Endothelial cell of umbilical vein (primary cell): Measurements from ENCODE around the gene LRRC56. TPM values are rescaled to one million over a fixed set of nuclear protein-coding genes. Genes with fewer than 3 reads are reported as not detected.

Experiments
- BruUV-seq: library from RNA; stranded (reverse); fragments of 400-500 nt; replicated peaks from 2 replicates; lab custom pipeline; 2021; lab: Mats Ljungman, UMichigan
- CTCF ChIA-PET: fragments of 300-600, 350-600 bp; sonication (Branson Sonifier 250); formaldehyde crosslinking; loops from one replicate; lab custom pipeline; 2021; ENCODE audit warnings: antibody characterized with exemption, inconsistent platforms; lab: Charles Lee
- POLR2A ChIA-PET: fragments of 300-600, 350-600 bp; sonication (Branson Sonifier 250); formaldehyde crosslinking; loops from one replicate; lab custom pipeline; 2021; ENCODE audit warnings: antibody characterized with exemption, inconsistent platforms; lab: Charles Lee
- DNase-seq: peaks from one replicate; pipeline ENCODE4 v3.0.0-alpha.2; 2011; ENCODE audit warnings: low read depth, low spot score
- FAIRE-seq: peaks from 2 replicates; lab custom pipeline; 2011; peaks lifted over from hg19 to GRCh38; lab: Jason Lieb, UNC
- H2AFZ ChIP-seq: 2 replicates; pipeline ENCODE4 v1.6.0; 2012; ENCODE audit warnings: low read depth, low read length, control low read depth, inconsistent platforms
- H3K27ac ChIP-seq: 2 replicates; pipeline ENCODE4 v1.5.1; 2011; ENCODE audit warnings: low read depth, mild to moderate bottlenecking, control low read depth, low read length, moderate library complexity; ENCODE audit not compliant: insufficient read depth
- H3K27me3 ChIP-seq, 2 experiments: 2 replicates each; pipeline versions ENCODE4 v1.6.0 to v1.6.1; 2011; ENCODE audit warnings: low read length in 2 of 2, mixed read lengths in 1 of 2; ENCODE audit not compliant: control insufficient read depth in 2 of 2, insufficient read depth in 2 of 2
- H3K36me3 ChIP-seq, 2 experiments: 2 replicates in 1 of 2; 3 replicates in 1 of 2; pipeline ENCODE4 v1.5.1; 2011; ENCODE audit warnings: low read length in 2 of 2, mild to moderate bottlenecking in 1 of 2, moderate library complexity in 1 of 2; ENCODE audit not compliant: control insufficient read depth in 2 of 2, insufficient read depth in 2 of 2; ENCODE audit errors: extremely low read depth in 1 of 2
- H3K4me1 ChIP-seq: 3 replicates; pipeline ENCODE4 v1.5.1; 2011; ENCODE audit warnings: mild to moderate bottlenecking, low read length; ENCODE audit not compliant: control insufficient read depth, insufficient read depth; ENCODE audit errors: extremely low read depth
- H3K4me2 ChIP-seq: 2 replicates; pipeline ENCODE4 v1.6.1; 2011; ENCODE audit warnings: low read length, control low read depth, mixed read lengths; ENCODE audit not compliant: insufficient read depth
- H3K4me3 ChIP-seq, 3 experiments: fragments of 200-600 bp in 1 of 3; sonication (generic), shearing (Covaris generic) in 1 of 3; replicated peaks in 1 of 3; 2 replicates each; pipeline ENCODE4 v1.5.1; 2011 to 2016; ENCODE audit warnings: control low read depth in 3 of 3, low read length in 3 of 3, mild to moderate bottlenecking in 2 of 3, inconsistent platforms in 1 of 3, low read depth in 1 of 3, moderate library complexity in 1 of 3; ENCODE audit not compliant: insufficient read depth in 1 of 3
- H3K79me2 ChIP-seq: 2 replicates; pipeline ENCODE4 v1.6.0; 2012; ENCODE audit warnings: low read length, inconsistent platforms; ENCODE audit not compliant: control insufficient read depth, insufficient read depth
- H3K9ac ChIP-seq: replicated peaks from 2 replicates; pipeline ENCODE3; 2011; ENCODE audit warnings: low read length, control low read depth; ENCODE audit not compliant: insufficient read depth; ENCODE audit errors: extremely low read depth
- H3K9me1 ChIP-seq: replicated peaks from 3 replicates; pipeline ENCODE4 v1.6.0; 2011; ENCODE audit warnings: mild to moderate bottlenecking, low read length; ENCODE audit not compliant: control insufficient read depth, insufficient read depth; ENCODE audit errors: extremely low read depth
- H3K9me3 ChIP-seq: replicated peaks from 2 replicates; pipeline ENCODE4 v1.5.1; 2012; ENCODE audit warnings: low read length, inconsistent platforms; ENCODE audit not compliant: control insufficient read depth, insufficient read depth
- H4K20me1 ChIP-seq: replicated peaks from 2 replicates; pipeline ENCODE3; 2011; ENCODE audit warnings: mild to moderate bottlenecking, low read length; ENCODE audit not compliant: control insufficient read depth, insufficient read depth; ENCODE audit errors: extremely low read depth
- CTCF ChIP-seq, 2 donors: IDR thresholded peaks; 1 replicate in 1 of 2; 2 replicates in 1 of 2; pipeline ENCODE4 v1.5.1; 2011; ENCODE audit warnings: low read length in 2 of 2, mild to moderate bottlenecking in 2 of 2, moderate library complexity in 2 of 2, control low read depth in 1 of 2, inconsistent platforms in 1 of 2, low read depth in 1 of 2; ENCODE audit not compliant: insufficient read depth in 1 of 2; ENCODE audit errors: extremely low read depth in 1 of 2
- EZH2 ChIP-seq: IDR thresholded peaks from 2 replicates; pipeline ENCODE4 v1.6.1; 2012; ENCODE audit warnings: borderline replicate concordance, low read depth, mild to moderate bottlenecking, moderate library complexity, low read length, inconsistent platforms; ENCODE audit not compliant: severe bottlenecking
- FOS ChIP-seq: IDR thresholded peaks from 2 replicates; pipeline ENCODE4 v1.6.1; 2011; ENCODE audit warnings: mild to moderate bottlenecking, low read length, moderate library complexity, borderline replicate concordance; ENCODE audit not compliant: insufficient read depth
- GATA2 ChIP-seq: IDR thresholded peaks from 2 replicates; pipeline ENCODE4 v1.7.0; 2011; ENCODE audit warnings: low read depth, mild to moderate bottlenecking, moderate library complexity, mixed read lengths, low read length; ENCODE audit not compliant: insufficient read length, insufficient read depth
- JUN ChIP-seq: IDR thresholded peaks from 2 replicates; pipeline ENCODE4 v1.6.1; 2011; ENCODE audit warnings: borderline replicate concordance, low read depth; ENCODE audit not compliant: insufficient read length, insufficient read depth
- MAX ChIP-seq: IDR thresholded peaks from 2 replicates; pipeline ENCODE4 v1.6.1; 2011; ENCODE audit not compliant: insufficient read depth, insufficient read length
- MYC ChIP-seq: IDR thresholded peaks from one replicate; pipeline ENCODE4 v1.6.1; 2011; ENCODE audit warnings: mild to moderate bottlenecking, low read depth, low read length
- POLR2A ChIP-seq: IDR thresholded peaks from 2 replicates; pipeline ENCODE4 v1.6.1; 2012; ENCODE audit warnings: low read depth, mild to moderate bottlenecking, control low read depth, low read length
- POLR2AphosphoS5 ChIP-seq: IDR thresholded peaks from 2 replicates; pipeline ENCODE4 v1.6.1; 2012; ENCODE audit warnings: low read depth, mild to moderate bottlenecking, control low read depth, low read length, moderate library complexity; ENCODE audit not compliant: insufficient read depth
- dilution Hi-C: fragments of 300-500 bp; cut with MboI; formaldehyde crosslinking; loops from one replicate; pipeline ENCODE4 v1.15.0; 2019; ENCODE audit warnings: low sequenced_read_pairs; ENCODE audit not compliant: extremely low pct_ligation_motif_present
- intact Hi-C: fragments of 100-400 bp; cut with micrococcal nuclease; formaldehyde crosslinking; loops from one replicate; pipeline ENCODE4 v1.10.0; 2022
- polyA plus RNA-seq, 4 experiments: library from polyadenylated mRNA; depleted of rRNA in 3 of 4; stranded (reverse) in 3 of 4; unstranded in 1 of 4; fragments of >200 nt; gene quantifications; 2 replicates each; pipeline versions ENCODE4 v1.2.1 to v1.2.3, GENCODE V29; 2011 to 2012; ENCODE audit warnings: missing spikeins in 1 of 4
- total RNA-seq: library from RNA; stranded (reverse); gene quantifications from 2 replicates; pipeline ENCODE4 v1.2.3, GENCODE V29; 2021

The LRRC56 gene
- total and polyA plus RNA-seq, 2 donors (not counting 3 experiments of a cell fraction or from before 2014, with no cell fraction given), result 0.47 to 0.55 TPM

- CTCF ChIA-PET, result no interaction called here
- intact Hi-C loops, result no loop called here
- Histone ChIP-seq H3K27ac (no peak overlapping the region), H3K9ac (no peak overlapping the region), H2AFZ (no peak overlapping the region), H3K4me3 (no peak overlapping the region), H3K36me3 (no peaks in the 10 kb centered on the region), H3K4me2 (no peak overlapping the region), H3K79me2 (no peaks in the 10 kb centered on the region), H3K9me3 (no peaks in the 10 kb centered on the region), H3K4me1 (peaks cover 3% of the 10 kb centered on the region), H3K9me1 (no peaks in the 10 kb centered on the region), H4K20me1 (no peaks in the 10 kb centered on the region), H3K27me3 (peaks cover 7 to 14% of the 10 kb centered on the region in 2 experiments)
- BruUV-seq, result no TSS peak
- dilution Hi-C loops, result no loop called here
- TF ChIP-seq EZH2 (no peak), FOS (no peak), MAX (no peak), POLR2AphosphoS5 (no peak), GATA2 (no peak), JUN (no peak), MYC (no peak), POLR2A (no peak), CTCF (IDR thresholded peaks at IDR 0.05; ENCODE audit: extremely low read depth in 1 of 2, insufficient read depth in 1 of 2, low read depth in 1 of 2, low read length in 2 of 2) (no peak)
- no peak for FAIRE-seq
- DNase-seq, result no peak
- POLR2A ChIA-PET, result no interaction called here
Measured at GRCh38 chr11:551596-551995, 14.3 kb downstream of the LRRC56 start.
